Germinal center (tissue), 1 donor: Measurements from ENCODE around the gene ACRBP.

ENCODE experiments used
- DNase-seq: peaks from one replicate; pipeline ENCODE4 v3.0.0; 2012; ENCODE audit warnings: mixed read lengths, low spot score

ACRBP gene

DNA sequence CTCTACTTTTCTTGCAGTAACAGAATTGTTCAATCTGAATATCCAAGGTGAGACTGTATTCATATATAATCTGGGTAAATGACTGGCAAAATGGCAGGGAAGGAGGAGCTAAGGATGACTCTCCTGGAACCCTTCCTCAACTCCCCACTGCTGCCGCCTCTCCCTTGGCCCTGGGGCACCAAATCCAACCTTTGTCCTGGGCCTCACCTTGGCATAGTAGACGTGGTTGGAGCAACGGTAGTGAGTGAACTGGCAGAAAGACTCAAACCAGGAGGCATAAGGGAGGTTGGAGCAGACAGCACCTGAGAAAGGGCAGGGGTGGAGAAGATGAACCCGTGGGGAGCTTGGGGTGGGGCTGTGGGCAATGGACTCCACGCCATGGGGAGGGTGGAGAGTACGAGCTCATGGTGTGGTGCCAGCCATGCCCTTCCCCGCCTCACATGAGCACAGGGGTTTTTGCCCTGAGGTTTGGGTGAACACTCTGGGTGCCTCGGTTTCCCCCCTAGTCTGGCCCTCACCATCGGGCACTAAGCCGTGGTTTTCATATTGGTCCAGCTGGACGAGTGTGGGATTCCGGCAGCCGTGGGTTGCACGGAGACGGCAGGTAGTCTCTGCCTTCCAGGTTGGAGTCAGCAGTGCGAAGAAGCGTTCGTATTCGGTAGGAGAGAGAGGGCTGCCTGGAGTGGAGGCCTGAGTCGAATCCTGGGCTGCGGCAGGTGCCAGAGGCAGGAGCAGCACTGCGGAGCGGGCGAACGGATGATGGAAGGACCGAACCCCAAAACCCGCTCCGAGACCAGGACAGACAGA, 753 bp downstream of the ACRBP start:
- no peak for DNase-seq

DNA sequence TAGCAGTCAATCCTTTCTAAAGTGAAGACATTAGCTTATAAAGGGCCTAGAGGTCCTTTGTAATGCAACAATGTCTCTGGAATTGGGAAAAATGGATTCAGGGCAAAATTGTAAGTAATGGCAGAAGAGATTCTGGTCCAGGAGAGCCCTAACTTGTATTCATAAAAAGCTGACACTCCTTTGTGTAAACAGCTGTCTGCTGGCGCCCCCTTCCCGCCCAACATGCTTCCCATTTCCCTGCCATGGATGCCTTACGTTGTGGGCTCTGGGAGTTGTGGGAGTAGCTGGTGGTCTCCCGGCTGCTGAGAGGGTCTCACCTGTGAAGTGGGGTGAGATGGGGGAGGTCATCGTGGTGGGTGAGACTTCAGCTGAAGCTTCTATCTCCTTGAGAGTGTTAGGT, 2.3 kb downstream of the ACRBP start:
- DNase-seq: no peak

DNA sequence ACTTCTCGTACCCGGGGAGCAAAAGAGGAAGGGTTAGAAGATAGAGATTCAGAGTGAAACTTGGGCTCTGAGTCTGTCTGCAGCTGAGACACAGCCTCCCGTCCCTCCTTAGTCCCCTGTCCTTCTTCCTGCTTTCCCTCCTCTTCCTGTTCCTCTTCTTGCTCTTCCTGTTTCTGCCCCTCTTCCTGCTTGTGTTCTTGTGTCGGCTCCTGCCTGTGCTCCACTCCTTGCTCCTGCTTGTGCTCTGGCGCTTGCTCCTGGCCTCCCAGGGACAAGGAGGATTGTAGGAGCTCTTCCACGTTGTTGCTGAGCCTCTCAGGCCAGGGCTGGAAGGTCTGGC, 3.0 kb downstream of the ACRBP start:
- DNase-seq: peak; percentile 70

DNA sequence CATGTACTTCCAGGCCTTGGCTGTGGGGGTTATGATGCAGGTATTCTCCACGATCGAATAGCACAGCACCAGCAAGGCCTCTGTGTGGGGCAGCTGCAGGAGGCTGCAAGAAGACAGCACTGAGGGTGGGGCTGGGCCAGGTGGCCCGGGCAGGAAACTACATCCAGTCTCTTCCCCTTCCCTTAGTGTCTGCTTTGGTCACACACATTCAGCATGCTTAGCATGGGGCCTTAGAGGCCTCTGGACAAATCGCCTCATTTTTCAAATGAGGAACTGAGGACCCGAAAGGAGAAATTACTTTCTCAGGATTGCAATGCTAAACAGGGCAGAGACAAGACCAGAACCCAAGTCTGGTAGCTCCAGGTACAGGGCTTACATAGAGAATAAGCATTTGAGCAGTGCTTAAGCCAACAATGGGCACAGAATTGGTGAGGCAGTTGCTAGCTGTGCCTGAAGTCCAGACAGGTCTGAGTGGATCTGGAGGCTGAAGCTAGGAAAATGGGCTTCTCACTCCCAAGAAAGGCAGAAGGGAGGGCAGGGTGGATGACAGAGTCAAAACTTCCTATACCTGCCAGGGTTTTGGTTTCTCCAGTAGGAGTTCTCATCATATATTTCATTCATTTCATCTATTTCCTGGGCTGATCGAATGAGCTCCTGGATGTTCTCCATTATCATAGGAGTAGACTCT, 3.5 kb downstream of the ACRBP start:
- peak; percentile 36 for DNase-seq

DNA sequence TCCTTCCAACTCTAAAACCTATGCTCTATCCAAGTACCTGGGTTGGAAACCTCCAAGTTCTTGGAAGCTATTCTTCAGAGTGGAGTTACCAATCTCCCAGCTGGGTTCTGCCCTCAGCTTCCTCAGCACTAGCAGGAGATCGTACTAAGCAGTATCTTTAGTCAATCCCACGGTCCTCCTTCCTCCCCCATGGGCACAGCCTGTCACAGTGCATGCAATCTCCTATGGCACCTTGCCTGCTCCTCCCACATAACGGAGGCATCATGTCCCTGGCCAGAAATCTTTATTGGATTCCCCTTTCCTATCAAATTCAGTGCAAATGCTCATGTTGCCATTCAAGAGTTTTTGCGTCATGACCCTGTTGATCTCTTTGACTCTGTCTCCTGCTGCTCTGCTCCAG, 6.1 kb downstream of the ACRBP start:
- no peak for DNase-seq

DNA sequence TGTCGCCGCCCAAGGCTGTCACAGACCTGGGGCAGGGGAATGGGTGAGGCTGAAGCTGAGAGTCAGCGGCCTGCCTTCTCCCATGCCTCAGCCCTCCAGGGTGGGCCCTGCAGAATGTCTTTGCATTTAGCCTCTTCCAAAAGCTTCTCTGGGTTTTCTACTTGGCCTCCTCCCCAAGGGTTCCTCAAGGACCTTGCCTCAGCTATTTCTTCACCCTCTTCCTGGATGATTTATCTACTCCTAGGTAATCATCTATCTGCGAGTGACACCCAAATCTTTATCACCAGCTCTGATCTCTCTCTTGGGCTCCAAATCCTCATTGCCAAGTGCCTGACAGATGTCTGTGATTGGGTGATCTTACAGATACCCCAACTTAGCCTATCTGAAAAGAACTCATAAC, 6.7 kb downstream of the ACRBP start:
- no peak for DNase-seq

DNA sequence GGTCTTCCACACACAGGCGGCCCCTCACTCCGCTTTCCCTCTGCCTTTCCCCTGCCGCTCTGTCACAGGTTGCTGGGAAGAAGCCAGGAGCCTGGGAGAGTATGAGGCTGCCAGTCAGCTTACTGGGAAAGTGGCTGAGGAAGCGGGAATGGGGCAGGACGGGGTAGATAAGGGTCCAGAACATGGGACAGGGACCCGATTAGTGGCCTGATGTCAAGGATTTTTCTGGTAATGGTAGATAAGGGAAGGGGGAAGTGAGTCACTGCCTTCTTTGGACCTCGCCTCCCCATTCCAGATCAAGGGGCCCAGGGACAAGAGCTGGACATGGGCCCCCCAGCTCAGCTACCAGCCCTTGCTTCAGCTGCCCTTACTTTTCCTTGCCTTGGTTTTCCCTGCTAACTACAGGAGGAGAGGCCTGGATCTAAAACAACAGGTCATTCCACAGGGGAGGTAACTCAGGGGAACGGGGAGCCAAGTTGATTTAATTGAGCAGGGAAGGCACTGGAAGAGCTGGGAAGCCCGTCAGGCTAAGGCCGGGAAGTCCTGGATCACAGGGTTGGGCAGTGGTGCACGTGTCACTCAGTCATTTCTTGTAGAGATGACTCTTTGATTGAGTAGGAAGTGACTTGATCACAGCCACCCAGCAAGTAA, 8.0 kb downstream of the ACRBP start:
- DNase-seq: no peak

DNA sequence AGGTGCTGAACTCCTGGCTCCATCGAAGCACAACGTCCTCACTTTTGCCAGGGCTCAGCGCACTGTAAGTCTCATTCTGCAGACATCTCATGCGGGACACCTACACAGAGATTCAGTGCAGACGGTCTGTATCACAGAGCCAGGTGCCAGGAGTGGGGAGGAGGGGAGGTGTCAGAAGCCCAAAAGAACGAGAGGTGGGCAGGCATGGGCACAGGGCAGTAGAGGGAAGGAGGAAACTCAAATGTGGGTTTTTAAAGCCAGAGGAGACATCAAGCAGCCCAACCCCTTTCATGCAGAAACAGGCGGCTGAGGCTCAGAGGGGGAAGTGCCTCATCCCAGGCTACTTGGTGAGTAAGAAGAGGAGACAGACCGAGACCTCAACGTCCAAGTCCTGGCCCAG, 8.9 kb downstream of the ACRBP start:
- peak; percentile 44 for DNase-seq

DNA sequence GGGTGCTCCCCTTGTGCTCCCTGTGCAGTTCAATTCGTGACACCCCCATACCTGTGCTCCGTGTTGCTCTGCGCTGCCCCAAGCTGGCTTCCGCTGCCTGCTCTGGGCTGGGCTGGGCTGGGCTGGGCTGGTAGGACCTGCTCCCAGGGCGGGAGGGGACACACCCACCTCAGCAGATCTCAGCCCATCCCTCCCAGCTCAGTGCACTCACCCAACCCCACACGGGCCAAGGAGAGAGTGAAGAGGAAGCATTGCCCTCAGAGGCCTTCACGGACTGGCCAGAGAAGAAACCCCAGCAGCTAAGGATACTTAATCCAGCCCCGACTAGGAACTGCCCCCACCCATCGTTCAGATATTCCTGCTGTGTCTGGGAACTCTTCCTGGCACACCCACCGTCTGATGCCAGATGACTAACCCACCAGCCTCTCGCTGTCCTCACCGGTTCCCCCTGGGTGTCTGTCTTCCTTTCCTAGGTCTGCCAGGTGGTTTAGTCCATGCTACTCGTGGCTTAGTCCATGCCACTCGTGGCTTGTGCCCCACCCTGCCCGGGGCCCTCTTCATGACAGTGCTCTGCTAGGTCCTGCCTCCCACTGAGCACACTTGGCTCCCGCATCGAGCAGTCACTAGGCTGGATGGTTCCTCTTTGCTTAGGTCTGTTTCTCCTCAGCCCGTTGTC, 11.2 kb downstream of the ACRBP start, which contains the start of gene LPAR5:
LPAR5 (minus strand) TSS at position 104 of the 676 bp plus-strand sequence. CDS start 14,711 bp downstream, outside the sequence.
- DNase-seq: peak; percentile 78

DNA sequence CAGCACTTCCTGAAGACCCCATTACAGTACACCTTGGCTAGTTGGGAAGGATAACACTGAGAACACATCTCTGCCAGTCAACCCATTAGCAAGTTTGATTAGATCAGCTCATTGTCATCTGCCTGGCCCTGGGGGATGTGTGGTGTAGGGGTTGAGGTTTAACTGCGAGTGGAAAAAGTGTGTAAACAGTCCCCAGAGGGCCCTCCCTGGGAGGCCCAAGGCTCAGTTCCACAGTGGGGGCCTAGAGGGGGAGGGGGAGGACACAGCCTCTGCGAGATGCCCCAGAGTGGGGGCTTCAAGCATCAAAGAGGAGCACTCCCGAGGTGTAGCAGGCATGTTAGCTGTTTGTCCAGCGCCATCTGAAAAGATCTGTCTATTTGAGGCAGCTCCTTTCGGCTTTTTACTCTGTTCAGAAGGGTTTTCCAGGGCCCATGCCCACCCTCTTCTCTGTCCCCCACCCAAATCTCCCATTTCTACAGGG, 11.8 kb downstream of the ACRBP start:
- peak; percentile 66 for DNase-seq

DNA sequence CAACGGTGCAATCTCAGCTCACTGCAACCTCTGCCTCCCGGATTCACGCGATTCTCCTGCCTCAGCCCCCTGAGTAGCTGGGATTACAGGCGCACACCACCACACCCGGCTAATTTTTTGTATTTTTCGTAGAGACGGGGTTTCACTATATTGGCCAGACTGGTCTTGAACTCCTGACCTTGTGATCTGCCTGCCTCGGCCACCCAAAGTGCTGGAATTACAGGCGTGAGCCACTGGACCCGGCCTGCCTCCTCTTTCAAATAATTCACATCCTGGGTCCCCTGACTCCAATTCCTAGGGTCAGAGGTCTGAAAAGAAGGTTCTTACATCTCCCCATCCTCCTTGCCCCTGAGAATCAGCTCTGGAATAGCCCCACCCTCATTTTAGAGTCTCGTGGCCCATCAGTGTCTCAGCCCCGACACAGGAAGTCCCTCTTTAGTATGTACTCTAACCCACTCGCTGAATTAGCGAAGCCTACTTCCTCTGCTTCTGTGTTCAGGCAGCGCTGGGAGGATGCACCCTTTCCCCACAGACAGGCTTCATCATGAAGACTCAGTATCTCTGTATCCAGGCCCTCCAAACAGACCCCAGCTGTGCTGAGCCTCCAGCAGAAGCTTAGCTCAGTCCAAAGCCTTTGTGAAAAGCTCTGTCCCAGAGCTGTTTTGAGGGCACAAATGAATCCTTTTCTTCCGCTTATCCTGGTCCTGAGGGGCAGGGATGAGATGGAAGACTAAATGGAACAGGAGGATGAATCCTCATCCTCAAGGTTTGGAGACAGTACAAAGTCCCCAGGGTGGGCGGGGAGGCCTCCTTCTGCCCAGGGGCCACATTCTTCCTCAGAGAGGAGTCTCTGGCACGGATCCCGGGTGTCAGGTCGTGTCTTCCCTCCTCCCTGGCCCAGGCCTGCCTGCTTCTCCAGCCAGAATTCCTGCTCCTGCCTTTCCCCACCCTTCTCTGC, 14.9 kb downstream of the ACRBP start:
- DNase-seq: peak; percentile 61

DNA sequence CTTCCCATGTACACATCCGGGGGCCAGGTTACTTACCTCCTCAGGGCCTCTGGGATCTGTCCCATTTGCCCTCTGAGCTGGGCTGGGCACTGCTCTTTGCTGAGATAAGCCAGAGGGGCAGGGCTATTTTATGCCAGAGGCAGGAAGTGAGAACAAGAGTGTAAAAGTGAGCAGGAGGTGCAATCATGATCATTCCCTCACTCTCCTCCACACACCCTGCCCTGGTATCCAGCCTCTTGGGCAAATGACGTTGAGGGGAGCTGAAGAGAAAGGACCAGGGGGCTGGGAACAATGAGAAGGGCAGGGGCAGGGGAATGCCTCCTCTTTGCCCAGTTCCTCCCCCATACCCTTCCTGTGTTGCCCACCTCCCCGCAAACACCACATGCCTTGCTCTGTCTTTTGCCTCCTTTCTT, 15.7 kb downstream of the ACRBP start:
- DNase-seq: no peak

DNA sequence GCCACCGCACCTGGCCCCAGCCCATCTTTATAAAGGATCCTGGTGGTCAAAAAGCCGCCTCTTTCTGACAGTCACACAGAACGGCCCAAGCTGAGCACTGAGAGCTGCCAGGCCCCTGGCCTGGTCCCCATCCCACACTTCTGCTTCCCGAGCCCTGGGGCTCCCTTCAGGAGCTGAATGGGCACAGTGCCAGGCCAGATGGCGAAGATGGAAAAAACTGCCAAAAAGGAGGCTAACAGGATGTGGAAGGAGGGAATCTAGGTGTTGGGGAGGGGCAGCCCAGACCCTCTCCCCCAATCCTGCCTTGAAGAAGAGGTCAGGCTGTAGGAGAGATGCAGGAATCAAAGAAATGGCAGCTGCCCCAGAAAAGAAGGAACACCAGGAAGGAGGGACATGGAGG, 16.5 kb downstream of the ACRBP start:
- DNase-seq: no peak

DNA sequence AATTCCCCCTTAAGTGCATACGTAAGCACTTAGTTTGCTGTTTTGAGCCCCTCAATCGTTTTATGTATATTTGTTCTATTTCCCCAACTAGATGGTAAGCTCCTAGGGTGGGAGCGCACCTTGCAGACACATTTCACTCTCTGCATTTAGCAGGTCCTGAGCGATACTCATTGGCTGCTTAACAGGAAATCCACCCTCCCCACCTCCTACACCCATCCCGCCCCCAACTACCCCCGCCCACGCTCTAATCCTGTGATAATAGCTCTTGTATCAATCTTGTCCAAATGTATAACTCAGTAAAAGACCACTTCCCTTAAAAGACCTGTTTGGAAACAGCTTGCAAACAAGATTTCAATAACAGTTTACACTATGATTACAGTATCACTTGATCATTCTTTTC, 19.6 kb downstream of the ACRBP start:
- no peak for DNase-seq

DNA sequence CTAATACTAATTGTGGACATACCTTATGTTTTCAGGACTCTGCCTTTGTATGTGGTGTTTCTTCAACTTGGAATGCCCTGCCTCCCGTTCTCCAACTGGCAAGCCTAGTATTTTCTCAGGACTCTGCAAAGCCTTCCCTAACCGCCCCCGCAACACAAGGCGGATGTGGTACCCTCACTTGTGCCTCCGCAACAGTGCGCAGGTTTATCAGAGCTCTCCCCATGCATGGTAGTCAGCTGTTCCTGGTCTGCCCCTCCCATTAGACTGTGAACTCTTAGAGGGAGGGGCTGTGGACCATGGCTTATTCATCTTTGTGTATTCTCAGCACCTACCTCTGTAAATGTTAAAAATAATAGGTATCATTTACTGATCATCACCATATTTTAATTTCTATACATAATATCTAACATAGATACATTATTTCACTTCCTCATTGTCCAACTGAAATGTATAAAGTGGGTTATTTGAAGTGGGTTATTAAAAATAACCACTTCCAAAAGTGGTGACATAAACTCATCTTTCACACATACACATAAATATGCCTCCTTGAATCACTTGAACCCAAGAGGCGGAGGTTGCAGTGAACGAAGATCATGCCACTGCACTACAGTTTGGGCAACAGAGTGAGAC, 20.5 kb downstream of the ACRBP start:
- DNase-seq: no peak

DNA sequence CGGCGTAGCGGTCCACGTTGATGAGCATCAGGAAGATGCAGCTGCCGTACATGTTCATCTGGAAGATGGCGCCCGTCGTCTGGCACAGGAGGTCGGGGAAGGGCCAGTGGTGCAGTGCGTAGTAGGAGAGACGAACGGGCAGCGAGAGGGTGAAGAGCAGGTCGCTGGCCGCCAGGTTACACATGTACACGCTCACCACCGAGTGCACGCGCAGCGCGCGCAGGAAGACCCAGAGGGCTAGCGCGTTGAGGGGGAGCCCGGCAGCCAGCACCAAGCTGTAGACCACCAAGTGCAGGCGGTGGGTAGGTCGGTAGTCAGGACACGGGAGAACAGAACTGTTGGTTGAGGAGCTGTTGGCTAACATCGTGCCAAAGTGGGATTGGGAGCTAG, 26.4 kb downstream of the ACRBP start:
- DNase-seq: no peak

DNA sequence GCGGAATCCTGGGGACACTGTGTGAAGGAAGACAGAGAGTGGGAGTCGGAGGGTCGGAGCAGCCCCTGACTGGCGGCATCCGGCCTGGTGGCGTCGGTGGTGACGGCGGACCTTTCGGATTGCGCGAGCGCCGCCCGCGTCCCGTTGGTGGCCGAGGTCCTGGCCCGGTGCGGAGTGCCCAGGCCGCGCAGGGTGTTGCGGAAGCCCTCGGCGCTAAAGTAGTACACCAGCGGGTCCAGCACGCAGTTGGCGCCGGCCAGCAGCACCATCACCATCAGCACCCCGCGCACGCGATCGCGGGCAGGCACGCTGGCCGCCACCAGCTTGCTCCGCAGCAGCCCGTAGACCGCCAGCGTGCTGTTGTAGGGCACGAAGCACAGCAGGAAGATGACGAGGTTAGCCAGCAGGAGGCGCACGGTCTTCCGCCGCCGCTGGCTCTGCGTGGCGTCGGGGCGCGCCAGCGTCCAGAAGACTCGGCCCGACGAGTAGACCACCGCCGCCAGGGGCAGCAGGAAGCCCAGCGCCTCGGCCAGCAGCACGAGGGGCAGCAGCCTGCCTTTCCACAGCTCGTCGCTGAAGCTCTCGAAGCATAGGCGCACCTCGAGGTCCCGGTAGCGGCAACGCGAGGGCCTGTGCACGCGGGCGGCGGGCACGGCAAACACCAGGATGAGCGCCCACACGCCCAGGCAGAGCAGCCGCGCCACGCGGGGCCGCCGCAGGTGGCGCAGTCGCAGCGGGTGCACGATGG, 26.9 kb downstream of the ACRBP start:
- peak; percentile 38 for DNase-seq

DNA sequence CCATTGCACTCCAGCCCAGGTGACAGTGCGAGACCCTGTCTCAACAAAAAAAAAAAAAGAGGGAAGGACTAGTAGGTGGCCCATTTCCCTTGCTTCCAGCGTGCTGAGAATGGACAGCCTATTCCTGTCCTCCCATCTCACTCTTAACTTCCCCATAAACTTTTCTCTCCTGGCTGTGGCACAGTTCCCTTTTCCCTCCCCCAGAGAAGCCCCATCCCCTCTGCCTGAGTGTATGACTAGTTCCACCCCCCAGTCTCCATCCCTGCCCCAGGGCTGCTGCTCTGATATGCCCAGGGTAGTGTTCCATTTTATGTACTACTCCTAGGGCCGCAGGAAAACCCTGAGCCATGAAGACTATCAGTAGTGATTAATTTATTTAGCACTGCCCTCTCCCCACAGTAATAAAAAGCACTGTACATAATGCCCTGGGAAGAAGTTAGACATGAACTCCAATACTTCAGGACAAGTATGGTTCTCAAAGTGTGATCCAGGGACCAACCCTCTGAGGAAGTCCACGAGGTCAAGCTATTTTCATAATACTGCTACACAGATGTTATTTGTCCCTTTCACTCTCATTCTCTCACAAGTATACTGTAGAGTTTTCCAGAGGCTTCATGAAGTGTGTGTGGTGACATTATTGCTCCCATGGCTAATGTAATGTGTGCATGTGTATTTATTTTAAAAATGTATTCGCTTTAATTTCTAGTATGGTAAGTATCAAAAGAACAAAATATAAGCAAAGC, 28.6 kb downstream of the ACRBP start:
- DNase-seq: no peak

DNA sequence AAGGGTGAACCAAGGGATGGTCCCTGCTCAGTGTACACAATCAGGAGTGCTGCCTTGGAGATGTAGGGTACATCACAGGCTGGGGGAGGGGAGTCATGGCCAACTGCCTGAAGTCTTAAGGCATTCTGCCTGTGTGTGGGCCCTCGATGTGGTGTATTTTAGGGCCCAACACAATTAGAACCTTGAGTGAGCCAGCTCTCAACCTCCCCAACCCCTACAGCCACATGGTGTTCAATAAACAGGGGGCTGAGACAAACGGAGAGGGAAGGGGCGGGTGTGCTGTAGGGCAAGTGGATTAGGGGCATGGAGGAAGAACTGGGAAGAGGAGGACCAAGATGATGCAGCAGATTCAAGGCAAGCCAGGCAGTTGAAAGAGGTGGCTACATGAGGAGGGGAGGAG, 31.4 kb downstream of the ACRBP start:
- DNase-seq: no peak
